ENCODE results near the gene DAP. TPM values are rescaled to one million over a fixed set of nuclear protein-coding genes. Genes with fewer than 3 reads are reported as not detected.

The DAP gene
- total RNA-seq, 1 donor from 2014 or later, result 7.3 TPM

GRCh38 chr5:10695759-10696543, 65.1 kb downstream of the DAP start:
- no peak for FAIRE-seq
- no peak for DNase-seq (ENCODE audit: low spot score in 2 of 2)

GRCh38 chr5:10695055-10695649, 65.9 kb downstream of the DAP start:
- DNase-seq (ENCODE audit: low spot score in 2 of 2), result peak; percentile 40 to 72
- FAIRE-seq, result no peak

GRCh38 chr5:10691826-10692785, 68.9 kb downstream of the DAP start:
- no peak for DNase-seq (ENCODE audit: low spot score in 2 of 2)
- FAIRE-seq, result no peak

DNA sequence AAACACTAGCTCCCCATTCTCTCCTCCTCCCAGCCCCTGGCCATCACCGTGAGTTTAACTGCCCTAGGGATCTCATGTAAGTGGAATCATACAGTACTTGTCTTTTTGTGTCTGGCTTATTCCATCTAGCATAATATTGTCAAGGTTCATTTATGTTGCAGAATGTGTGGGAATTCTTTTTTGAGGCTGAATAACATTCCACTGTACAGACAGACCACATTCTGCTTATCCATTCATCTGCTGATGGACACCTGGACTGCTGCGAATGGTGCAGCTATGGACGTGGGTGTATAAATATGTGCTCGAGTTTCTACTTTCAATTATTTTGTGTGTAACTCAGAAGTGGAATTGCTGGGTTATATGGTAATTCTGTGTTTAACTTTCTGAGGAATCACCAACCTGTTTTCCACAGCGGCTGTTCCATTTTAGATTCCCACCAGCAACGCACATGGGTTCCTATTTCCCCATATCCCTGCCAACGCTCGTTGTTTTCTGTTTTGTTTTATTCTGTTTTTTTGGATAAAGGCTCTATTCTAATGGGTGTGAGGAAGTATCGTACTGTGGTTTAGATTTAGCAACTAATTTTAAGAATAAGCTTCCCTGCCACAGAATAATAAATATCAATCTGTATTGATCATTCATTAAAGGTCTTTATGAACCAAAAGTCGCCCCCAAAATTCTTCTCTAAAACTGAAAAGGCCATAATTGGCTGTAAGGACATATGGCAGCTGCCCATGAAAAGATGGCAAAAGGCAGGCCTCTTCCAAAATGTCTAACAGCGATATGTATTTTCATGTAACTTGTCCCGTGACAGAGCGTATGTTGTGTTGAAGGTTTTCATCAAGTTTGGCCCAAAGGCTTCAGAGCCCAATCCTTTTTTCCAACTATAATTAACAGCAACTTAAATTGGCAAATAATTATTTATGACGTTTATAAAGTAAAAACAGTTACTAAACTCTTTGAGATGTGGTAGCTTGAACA, 70.3 kb downstream of the DAP start:
- no peak for DNase-seq (ENCODE audit: low spot score in 2 of 2)
- no peak for FAIRE-seq

DNA sequence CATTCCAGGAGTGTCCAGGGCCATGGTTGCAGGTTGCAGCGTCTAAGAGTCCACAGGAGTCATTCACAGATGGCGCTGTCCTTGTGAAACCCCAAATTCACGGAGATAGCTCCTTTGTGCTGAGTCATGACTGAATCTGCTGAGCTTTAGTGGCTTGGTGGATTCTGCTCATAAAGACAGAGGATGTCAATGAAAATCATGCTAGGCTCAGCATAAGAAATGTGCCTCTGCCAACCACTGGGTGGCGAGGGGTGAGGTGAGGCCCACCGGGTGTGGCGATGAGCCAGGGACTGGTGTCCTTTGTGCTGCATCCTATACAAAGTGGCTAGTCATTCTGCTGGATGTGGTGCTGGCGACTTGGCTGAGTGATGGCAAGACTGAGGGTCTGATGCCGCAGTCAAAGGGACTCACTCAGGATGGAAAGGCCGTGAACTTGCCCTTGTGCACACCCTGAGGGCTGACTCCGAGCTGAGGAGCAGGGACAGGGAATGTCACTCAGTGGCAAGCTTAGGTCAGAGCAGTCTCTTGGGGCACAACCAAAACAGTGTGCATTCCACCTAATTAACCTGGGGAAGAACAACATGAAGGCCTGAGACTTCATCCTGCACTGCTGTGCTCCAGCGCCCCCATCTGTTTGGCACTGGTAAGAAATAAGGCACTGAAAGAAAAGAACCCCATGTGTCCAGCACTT, 71.5 kb downstream of the DAP start:
- no peak for FAIRE-seq
- DNase-seq (ENCODE audit: low spot score in 2 of 2), result no peak

DNA sequence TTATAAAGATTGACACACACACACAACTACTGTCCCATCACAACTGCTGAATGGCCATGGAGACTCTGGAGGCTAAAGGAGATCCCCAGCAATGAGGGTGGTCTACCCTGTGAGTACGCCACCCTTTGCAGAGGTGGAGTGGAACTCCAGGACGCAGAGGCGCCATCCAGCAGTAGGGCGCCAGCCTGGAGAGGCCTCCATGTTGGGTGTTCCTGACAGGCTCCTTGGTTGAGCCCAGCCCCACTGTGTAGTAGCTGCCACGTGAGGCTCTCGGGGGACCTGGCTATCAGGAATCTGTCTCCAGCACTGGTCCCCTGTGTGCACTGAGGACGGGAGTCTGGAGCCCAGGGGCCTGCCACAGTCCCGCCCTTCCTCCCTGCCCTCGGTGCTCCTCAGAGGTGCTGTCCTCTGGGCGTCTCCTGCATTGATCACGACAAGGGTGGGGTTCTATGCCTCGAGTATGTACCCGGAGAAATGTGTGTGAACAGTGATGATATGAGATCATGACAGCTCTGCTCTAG, 72.3 kb downstream of the DAP start:
- no peak for FAIRE-seq
- DNase-seq (ENCODE audit: low spot score in 2 of 2), result no peak

DNA sequence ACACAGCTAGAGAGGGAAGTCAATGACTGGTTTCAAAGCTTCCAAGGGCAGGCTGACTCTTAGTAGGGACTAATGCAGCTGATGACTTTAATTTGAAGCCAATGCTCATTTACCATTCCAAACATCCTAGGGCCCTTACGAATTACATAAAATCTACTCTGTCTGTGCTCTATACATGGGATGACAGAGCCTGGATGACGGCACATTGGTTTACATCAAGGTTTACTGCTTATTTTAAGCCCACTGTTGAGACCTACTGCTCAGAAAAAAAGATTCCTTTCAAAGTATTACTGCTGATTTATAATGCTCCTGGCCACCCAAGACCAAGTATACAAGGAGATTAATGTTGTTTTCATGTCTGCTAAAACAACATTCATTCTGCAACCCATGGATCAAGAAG, 74.1 kb downstream of the DAP start:
- FAIRE-seq (no peak), DNase-seq (ENCODE audit: low spot score in 2 of 2) (no peak)

DNA sequence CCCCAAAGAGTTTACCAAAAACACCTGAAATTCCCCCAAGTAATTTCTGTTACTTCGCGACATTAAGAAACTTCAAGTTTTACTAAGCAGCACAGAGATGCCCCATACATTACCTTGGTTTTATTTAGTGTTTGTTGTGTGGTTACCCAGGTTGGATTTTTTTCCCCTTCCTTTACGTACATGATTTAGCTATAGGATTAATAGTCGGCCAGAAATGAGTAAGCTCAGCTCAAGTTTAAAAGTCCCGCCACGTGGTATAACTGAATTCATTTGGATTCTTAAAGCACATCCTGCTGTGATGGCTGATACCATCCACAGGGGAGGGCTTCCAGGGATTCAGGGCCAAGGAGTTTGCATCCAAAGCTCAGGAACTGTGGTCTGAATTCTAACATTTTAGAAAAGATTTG, 75.9 kb downstream of the DAP start:
- DNase-seq (ENCODE audit: low spot score in 2 of 2) (no peak), FAIRE-seq (no peak)

- no peak for DNase-seq (ENCODE audit: low spot score in 2 of 2)
- no peak for FAIRE-seq
These were observed 76.5 kb downstream of the DAP start for GRCh38 chr5:10684303-10685086.

- FAIRE-seq (no peak), DNase-seq (ENCODE audit: low spot score in 2 of 2) (no peak)
These were observed 78.1 kb downstream of the DAP start for GRCh38 chr5:10682801-10683525.

DNA sequence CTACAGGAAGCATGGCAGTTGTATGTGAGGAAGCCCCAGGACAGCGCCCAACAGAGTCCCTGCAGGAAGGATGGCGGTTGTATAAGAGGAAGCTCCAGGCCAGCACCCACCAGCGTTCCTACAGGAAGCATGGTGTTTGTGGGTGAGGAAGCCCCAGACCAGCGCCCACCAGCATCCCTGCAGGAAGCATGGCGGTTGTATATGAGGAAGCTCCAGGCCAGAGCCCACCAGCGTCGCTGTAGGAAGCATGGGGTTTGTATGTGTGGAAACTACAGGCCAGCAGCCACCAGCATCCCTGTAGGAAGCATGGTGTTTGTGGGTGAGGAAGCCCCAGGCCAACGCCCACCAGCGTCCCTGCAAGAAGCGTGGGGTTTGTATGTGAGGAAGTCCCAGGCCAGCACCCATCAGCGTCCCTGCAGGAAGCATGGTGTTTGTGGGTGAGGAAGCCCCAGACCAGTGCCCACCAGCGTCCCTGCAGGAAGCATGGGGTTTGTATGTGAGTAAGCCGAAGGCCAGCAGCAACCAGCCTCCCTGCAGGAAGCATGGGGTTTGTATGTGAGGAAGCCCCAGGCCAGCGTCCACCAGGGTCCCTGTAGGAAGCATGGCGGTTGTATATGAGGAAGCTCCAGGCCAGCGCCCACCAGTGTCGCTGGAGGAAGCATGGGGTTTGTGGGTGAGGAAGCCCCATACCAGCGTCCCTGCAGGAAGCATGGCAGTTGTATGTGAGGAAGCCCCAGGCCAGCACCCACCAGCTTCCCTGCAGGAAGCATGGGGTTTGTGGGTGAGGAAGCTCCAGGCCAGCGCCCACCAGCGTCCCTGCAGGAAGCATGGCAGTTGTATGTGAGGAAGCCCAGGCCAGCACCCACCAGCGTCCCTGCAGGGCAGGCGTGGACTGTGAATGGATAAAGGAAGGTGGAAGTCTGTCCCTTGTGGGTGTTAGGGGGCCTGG, 79.0 kb downstream of the DAP start:
- FAIRE-seq (no peak), DNase-seq (ENCODE audit: low spot score in 2 of 2) (no peak)

DNA sequence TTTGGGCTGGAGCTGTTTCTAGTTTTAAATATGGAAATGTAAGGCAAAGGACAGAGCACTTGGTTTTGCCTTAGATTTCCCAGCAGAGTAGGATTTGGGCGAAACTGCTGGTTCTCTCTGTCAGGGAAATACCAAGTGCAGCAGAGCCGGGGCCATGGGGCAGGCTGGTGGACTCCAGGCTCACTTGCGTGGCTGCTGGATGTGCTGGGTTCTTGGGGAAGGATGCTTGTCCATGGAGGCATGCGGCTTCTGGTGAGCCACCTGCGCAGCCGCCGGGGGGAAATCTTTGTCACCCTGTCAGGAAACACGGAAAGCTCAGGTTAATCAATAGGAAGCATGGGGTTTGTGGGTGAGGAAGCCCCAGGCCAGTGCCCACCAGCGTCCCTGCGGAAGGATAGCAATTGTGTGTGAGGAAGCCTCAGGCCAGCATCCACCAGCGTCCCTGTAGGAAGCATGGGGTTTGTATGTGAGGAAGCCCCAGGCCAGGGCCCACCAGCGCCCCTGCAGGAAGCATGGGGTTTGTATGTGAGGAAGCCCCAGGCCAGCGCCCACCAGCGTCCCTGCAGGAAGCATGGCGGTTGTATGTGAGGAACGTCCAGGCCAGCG, 80.1 kb downstream of the DAP start:
- DNase-seq (ENCODE audit: low spot score in 2 of 2), result no peak
- FAIRE-seq, result no peak

DNA sequence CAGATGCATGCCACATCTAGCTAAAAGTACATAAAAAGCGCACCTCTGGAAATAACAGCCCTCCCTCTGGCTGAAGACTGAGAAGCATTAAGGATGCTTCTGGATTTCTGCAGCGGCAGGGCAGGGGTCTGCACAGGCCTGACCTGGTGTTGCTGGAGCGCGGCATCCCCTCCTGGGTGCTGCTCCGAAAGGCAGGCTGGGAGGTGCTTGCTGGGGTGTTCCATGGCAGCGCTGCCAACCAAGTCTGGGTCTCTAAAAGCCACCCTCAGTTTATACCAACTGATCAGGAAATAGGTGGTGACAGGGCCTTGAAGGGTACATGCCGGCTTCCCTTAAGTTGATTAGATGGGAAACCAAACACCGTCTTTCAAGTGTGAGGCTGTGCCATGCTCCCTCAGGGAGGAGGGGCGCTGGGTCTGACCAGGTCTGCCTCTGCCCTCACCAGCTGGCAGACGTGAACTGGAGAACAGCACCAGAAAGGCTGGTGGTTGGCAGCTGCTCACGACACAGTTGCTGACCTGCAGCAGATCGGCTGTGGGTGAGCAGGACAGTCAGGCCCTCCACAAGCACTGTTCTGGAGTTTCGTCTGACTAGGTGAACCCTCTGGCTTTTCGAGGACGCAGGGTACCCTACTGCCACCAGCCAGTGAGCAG, 81.6 kb downstream of the DAP start:
- no peak for FAIRE-seq

GRCh38 chr5:10678244-10678643, 82.8 kb downstream of the DAP start:
- FAIRE-seq, result no peak
- no peak for DNase-seq (ENCODE audit: low spot score in 2 of 2)

More for the DNA sequence above, 81.6 kb downstream of the DAP start:
- no peak for DNase-seq (ENCODE audit: low spot score in 2 of 2)

- DNase-seq (ENCODE audit: low spot score in 2 of 2) (no peak), FAIRE-seq (no peak)
These were observed 83.5 kb downstream of the DAP start for GRCh38 chr5:10677533-10677932.

GRCh38 chr5:10676946-10677345, 84.1 kb downstream of the DAP start:
- FAIRE-seq (no peak), DNase-seq (ENCODE audit: low spot score in 2 of 2) (no peak)

Measured in frontal cortex (tissue), 4 donors.